HepG2 (cell line): Measurements from ENCODE around the gene ZFP36. TPM values are rescaled to one million over a fixed set of nuclear protein-coding genes. Genes with fewer than 3 reads are reported as not detected.
A peak's percentile ranks its signal among the peaks of the same experiment; 100 is the strongest.

Experiments used
- ATM ChIP-seq: fragments of 450-650 bp; IDR thresholded peaks from 2 replicates; pipeline ENCODE4 v1.7.1; 2017; ENCODE audit warnings: mild to moderate bottlenecking, borderline replicate concordance
- EEA1 ChIP-seq: sonication (generic); formaldehyde crosslinking; IDR thresholded peaks from 2 replicates; pipeline ENCODE4 v1.5.1; 2020; ENCODE audit warnings: mild to moderate bottlenecking, missing genetic modification reagents, borderline replicate concordance
- ETV5 ChIP-seq: IDR thresholded peaks from 2 replicates; pipeline ENCODE4 v1.6.1; 2018; ENCODE audit warnings: missing biosample characterization, missing genetic modification reagents, inconsistent platforms, borderline replicate concordance
- FIP1L1 ChIP-seq: fragments of 200-400 bp; formaldehyde crosslinking; IDR thresholded peaks from 2 replicates; pipeline ENCODE4 v1.6.1; 2018; ENCODE audit warnings: low read depth, mild to moderate bottlenecking, low read length, moderate library complexity, borderline replicate concordance; ENCODE audit not compliant: insufficient read depth
- GABPB1 ChIP-seq: IDR thresholded peaks from 2 replicates; pipeline ENCODE4 v1.6.1; 2016; ENCODE audit warnings: mild to moderate bottlenecking, missing genetic modification reagents, moderate library complexity, missing compliant biosample characterization
- KLF11 ChIP-seq: IDR thresholded peaks from 2 replicates; pipeline ENCODE4 v1.6.1; 2016; ENCODE audit warnings: missing compliant biosample characterization
- KMT2A ChIP-seq: sonication (generic); formaldehyde crosslinking; IDR thresholded peaks from 2 replicates; pipeline ENCODE4 v1.4.0; 2020; ENCODE audit warnings: missing genetic modification reagents
- MZF1 ChIP-seq: sonication (generic); formaldehyde crosslinking; IDR thresholded peaks from 2 replicates; pipeline ENCODE4 v1.8.1; 2023; ENCODE audit warnings: mild to moderate bottlenecking, missing genetic modification reagents, borderline replicate concordance
- NFKBIZ ChIP-seq: IDR thresholded peaks from 2 replicates; pipeline ENCODE4 v1.6.1; 2018; ENCODE audit warnings: missing genetic modification reagents, missing compliant biosample characterization
- REL ChIP-seq: sonication (generic); formaldehyde crosslinking; conservative IDR thresholded peaks from 2 replicates; pipeline ENCODE4 v1.8.0; 2022; ENCODE audit warnings: mild to moderate bottlenecking, missing genetic modification reagents, moderate library complexity
- SETDB1 ChIP-seq: sonication (generic); formaldehyde crosslinking; IDR thresholded peaks from 2 replicates; pipeline ENCODE4 v1.5.1; 2020; ENCODE audit warnings: missing genetic modification reagents, mild to moderate bottlenecking, borderline replicate concordance
- SKI ChIP-seq: fragments of 450-650 bp; IDR thresholded peaks from one replicate; pipeline ENCODE4 v1.6.1; 2018; ENCODE audit warnings: mild to moderate bottlenecking; ENCODE audit not compliant: partially characterized antibody
- SMAD3 ChIP-seq: sonication (generic); formaldehyde crosslinking; IDR thresholded peaks from 2 replicates; pipeline ENCODE4 v1.4.0; 2020; ENCODE audit warnings: missing genetic modification reagents
- STAG1 ChIP-seq: sonication (generic); formaldehyde crosslinking; IDR thresholded peaks from 2 replicates; pipeline ENCODE4 v1.4.0; 2020; ENCODE audit warnings: missing genetic modification reagents
- STAT5B ChIP-seq: sonication (generic); formaldehyde crosslinking; IDR thresholded peaks from 2 replicates; pipeline ENCODE4 v1.4.0; 2020; ENCODE audit warnings: missing genetic modification reagents
- TCF12 ChIP-seq, 2 experiments: fragments of 450-650 bp in 1 of 2; sonication (generic) in 1 of 2; formaldehyde crosslinking in 1 of 2; IDR thresholded peaks; 2 replicates each; pipeline versions ENCODE4 v1.6.1 to v1.8.0; 2017 to 2022; ENCODE audit warnings: antibody characterized with exemption in 1 of 2, mild to moderate bottlenecking in 1 of 2, missing genetic modification reagents in 1 of 2, moderate library complexity in 1 of 2
- ZBTB2 ChIP-seq: sonication (generic); formaldehyde crosslinking; IDR thresholded peaks from 2 replicates; pipeline ENCODE4 v1.8.0; 2022; ENCODE audit warnings: low read depth, missing genetic modification reagents
- ZFP36L2 ChIP-seq: sonication (generic); formaldehyde crosslinking; IDR thresholded peaks from 2 replicates; pipeline ENCODE4 v1.4.0; 2020; ENCODE audit warnings: missing genetic modification reagents
- ZNF205 ChIP-seq: IDR thresholded peaks from 2 replicates; pipeline ENCODE4 v1.6.1; 2018; ENCODE audit warnings: missing biosample characterization, missing genetic modification reagents
- ZNF24 ChIP-seq: fragments of 450-650 bp; IDR thresholded peaks from 2 replicates; pipeline ENCODE4 v1.6.1; 2017; ENCODE audit warnings: antibody characterized with exemption, mild to moderate bottlenecking
- ZNF33A ChIP-seq: sonication (generic); formaldehyde crosslinking; IDR thresholded peaks from 2 replicates; pipeline ENCODE4 v1.5.1; 2020; ENCODE audit warnings: missing genetic modification reagents, mild to moderate bottlenecking, moderate library complexity, borderline replicate concordance
- ZNF674 ChIP-seq: sonication (generic); formaldehyde crosslinking; IDR thresholded peaks from 2 replicates; pipeline ENCODE4 v1.5.0; 2020; ENCODE audit warnings: low read depth, mild to moderate bottlenecking, missing genetic modification reagents
- ZNF83 ChIP-seq: sonication (generic); formaldehyde crosslinking; IDR thresholded peaks from 2 replicates; pipeline ENCODE4 v1.4.0; 2020; ENCODE audit warnings: missing genetic modification reagents, mild to moderate bottlenecking, borderline replicate concordance
- polyA plus RNA-seq, 8 experiments: library from polyadenylated mRNA; depleted of rRNA in 3 of 8; stranded (reverse) in 7 of 8; unstranded in 1 of 8; fragments of >200 nt; fragmentation: Illumina TruSeq in 4 of 8; extraction: Trizol in 4 of 8; gene quantifications; 2 replicates each; pipeline versions ENCODE4 v1.2.1 to v1.2.3, GENCODE V29; 2011 to 2016; ENCODE audit warnings: low read depth in 4 of 8, missing spikeins in 1 of 8, mixed read lengths in 1 of 8; ENCODE audit not compliant: insufficient read depth in 1 of 8
- total RNA-seq, 5 experiments: library from RNA; depleted of rRNA; stranded (reverse); fragments of >200 nt; fragmentation: Illumina TruSeq; extraction: Trizol; gene quantifications; 2 replicates each; pipeline ENCODE4 v1.2.3, GENCODE V29; 2016; ENCODE audit warnings: low read depth in 1 of 5
- TF ChIP-seq, protein P1 (sequence below), 2 experiments: sonication (generic) in 1 of 2; formaldehyde crosslinking in 1 of 2; IDR thresholded peaks; 2 replicates each; pipeline versions ENCODE4 v1.4.0 to v1.6.1; 2018 to 2020; ENCODE audit warnings: missing genetic modification reagents in 2 of 2, borderline replicate concordance in 1 of 2, low read depth in 1 of 2, mild to moderate bottlenecking in 1 of 2, missing biosample characterization in 1 of 2
- TF ChIP-seq, protein P2 (sequence below): sonication (generic); formaldehyde crosslinking; IDR thresholded peaks from 2 replicates; pipeline ENCODE4 v1.4.0; 2020; ENCODE audit warnings: missing genetic modification reagents

Gene ZFP36
- total and polyA plus RNA-seq, 2 of the 13 experiments (the other 11 are each of a cell fraction or from before 2014, with no cell fraction given): 1.4 to 1.7 TPM

DNA sequence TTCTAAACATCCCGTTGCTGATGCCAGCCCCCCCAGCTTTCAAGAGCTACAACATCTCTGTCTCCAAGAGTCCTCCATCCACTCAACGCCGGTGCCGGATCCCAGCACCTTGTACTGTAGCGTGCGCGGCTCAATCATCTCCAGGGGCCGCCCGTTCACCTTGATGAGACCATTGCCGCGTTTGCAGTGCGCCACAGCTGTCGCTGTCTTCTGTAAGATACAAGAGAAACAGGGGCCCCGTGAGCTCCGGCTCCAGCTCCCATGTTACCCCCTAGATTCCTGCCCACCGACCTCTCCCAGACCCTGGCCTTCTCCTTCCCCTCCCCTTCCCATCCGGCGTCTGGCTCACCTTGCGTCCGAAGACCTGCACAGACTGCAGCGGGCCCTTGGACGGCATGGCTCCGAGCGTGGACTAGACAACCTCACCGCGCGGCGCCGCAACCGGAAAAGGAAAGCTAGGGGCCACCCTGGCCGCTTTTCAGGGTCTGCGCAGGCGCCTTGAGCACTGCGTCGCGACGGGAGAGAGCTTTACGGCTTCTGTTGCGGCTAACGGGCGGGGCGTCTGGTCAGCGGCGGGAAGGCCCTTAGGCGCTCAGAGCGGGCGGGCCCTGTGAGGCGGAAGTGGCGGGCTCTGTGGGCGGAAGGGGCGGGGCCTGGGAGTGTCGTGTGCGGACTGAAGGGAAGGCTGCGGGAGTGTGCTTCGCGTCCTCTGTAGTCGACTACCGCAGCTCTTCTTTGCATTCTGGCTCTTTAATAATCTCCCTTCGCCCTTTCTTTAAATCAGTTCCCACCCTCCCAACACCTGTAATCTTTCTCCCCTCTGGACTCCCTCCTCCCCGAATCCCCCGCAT lies 29.1 kb downstream of the ZFP36 start, which contains the start of gene RPS16 (continued):
- TF ChIP-seq FIP1L1 (peak; percentile 86; the same call in 1 of the 2 replicates), STAT5B (CRISPR knock-in tag) (no peak), ZBTB2 (CRISPR knock-in tag) (peak; percentile 94), ATM (no peak), GABPB1 (CRISPR knock-in tag) (peak; percentile 99), NFKBIZ (peak; percentile 68; the same call in 1 of the 2 replicates), SKI (peak; percentile 80), ZNF205 (CRISPR knock-in tag) (peak; percentile 59; the same call in 1 of the 2 replicates), ZNF83 (CRISPR knock-in tag) (no peak; the same call in 1 of the 2 replicates), ZFP36L2 (CRISPR knock-in tag) (no peak), TCF12 (IDR thresholded peaks at IDR 0.05) (no peak), TCF12 (CRISPR knock-in tag; IDR thresholded peaks at IDR 0.05) (no peak), ZNF24 (no peak), SETDB1 (CRISPR knock-in tag) (no peak), EEA1 (peak; percentile 20; the same call in 1 of the 2 replicates), STAG1 (CRISPR knock-in tag) (no peak; the same call in 1 of the 2 replicates), MZF1 (0 out of 2 replicates have a peak, but pooled peaks have one; percentile 81), SMAD3 (CRISPR knock-in tag) (peak; percentile 68; the same call in 1 of the 2 replicates), REL (CRISPR knock-in tag) (peak; percentile 84; the same call in 1 of the 2 replicates), KMT2A (CRISPR knock-in tag) (peak; percentile 81; the same call in 1 of the 2 replicates), ETV5 (CRISPR knock-in tag) (peak; percentile 91), KLF11 (CRISPR knock-in tag) (peak; percentile 57; the same call in 1 of the 2 replicates), ZNF674 (no peak), ZNF33A (CRISPR knock-in tag) (no peak)
- TF ChIP-seq, protein P1, sequence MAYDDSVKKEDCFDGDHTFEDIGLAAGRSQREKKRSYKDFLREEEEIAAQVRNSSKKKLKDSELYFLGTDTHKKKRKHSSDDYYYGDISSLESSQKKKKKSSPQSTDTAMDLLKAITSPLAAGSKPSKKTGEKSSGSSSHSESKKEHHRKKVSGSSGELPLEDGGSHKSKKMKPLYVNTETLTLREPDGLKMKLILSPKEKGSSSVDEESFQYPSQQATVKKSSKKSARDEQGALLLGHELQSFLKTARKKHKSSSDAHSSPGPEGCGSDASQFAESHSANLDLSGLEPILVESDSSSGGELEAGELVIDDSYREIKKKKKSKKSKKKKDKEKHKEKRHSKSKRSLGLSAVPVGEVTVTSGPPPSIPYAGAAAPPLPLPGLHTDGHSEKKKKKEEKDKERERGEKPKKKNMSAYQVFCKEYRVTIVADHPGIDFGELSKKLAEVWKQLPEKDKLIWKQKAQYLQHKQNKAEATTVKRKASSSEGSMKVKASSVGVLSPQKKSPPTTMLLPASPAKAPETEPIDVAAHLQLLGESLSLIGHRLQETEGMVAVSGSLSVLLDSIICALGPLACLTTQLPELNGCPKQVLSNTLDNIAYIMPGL (CRISPR knock-in tag; IDR thresholded peaks at IDR 0.05; ENCODE audit: borderline replicate concordance in 1 of 2, low read depth in 1 of 2): peak; percentile 70 to 95; a peak in 3 of 4 replicates
- TF ChIP-seq, protein P2, sequence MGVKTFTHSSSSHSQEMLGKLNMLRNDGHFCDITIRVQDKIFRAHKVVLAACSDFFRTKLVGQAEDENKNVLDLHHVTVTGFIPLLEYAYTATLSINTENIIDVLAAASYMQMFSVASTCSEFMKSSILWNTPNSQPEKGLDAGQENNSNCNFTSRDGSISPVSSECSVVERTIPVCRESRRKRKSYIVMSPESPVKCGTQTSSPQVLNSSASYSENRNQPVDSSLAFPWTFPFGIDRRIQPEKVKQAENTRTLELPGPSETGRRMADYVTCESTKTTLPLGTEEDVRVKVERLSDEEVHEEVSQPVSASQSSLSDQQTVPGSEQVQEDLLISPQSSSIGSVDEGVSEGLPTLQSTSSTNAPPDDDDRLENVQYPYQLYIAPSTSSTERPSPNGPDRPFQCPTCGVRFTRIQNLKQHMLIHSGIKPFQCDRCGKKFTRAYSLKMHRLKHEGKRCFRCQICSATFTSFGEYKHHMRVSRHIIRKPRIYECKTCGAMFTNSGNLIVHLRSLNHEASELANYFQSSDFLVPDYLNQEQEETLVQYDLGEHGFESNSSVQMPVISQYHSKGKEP: peak; percentile 86
